Thyroid gland (tissue), 4 donors: ENCODE measurements around the gene SLC35F6.

Source experiments
- POLR2A ChIP-seq, 2 donors: fragments of 450-650 bp; IDR thresholded peaks; one replicate each; pipeline ENCODE4 v1.6.1; 2017; ENCODE audit warnings: antibody characterized with exemption in 2 of 2, mild to moderate bottlenecking in 2 of 2, moderate library complexity in 1 of 2
- TF ChIP-seq, protein P1 (sequence below), 6 experiments: fragments of 200-600 bp in 3 of 6; fragments of 450-650 bp in 3 of 6; sonication (generic) in 3 of 6; IDR thresholded peaks; one replicate each; pipeline ENCODE4 v1.5.1; 2016 to 2019; ENCODE audit warnings: antibody characterized with exemption in 6 of 6, mild to moderate bottlenecking in 2 of 6, inconsistent platforms in 1 of 6, moderate library complexity in 1 of 6

- TF ChIP-seq, protein P1, sequence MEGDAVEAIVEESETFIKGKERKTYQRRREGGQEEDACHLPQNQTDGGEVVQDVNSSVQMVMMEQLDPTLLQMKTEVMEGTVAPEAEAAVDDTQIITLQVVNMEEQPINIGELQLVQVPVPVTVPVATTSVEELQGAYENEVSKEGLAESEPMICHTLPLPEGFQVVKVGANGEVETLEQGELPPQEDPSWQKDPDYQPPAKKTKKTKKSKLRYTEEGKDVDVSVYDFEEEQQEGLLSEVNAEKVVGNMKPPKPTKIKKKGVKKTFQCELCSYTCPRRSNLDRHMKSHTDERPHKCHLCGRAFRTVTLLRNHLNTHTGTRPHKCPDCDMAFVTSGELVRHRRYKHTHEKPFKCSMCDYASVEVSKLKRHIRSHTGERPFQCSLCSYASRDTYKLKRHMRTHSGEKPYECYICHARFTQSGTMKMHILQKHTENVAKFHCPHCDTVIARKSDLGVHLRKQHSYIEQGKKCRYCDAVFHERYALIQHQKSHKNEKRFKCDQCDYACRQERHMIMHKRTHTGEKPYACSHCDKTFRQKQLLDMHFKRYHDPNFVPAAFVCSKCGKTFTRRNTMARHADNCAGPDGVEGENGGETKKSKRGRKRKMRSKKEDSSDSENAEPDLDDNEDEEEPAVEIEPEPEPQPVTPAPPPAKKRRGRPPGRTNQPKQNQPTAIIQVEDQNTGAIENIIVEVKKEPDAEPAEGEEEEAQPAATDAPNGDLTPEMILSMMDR (IDR thresholded peaks at IDR 0.05) = no peak
- TF ChIP-seq POLR2A (IDR thresholded peaks at IDR 0.05) = no peak
Measured at GRCh38 chr2:26746934-26747333, 17.1 kb upstream of the SLC35F6 start.
